NCI-H510A (cell line): ENCODE results near the gene ACOX3.

Source experiments
- DNase-seq: peaks from one replicate; lab custom pipeline; 2025; lab: John Stamatoyannopoulos, UW

Gene ACOX3

GRCh38 chr4:8373270-8373972, 67.1 kb downstream of the ACOX3 start:
- no peak for DNase-seq

GRCh38 chr4:8372506-8372905, 68.0 kb downstream of the ACOX3 start:
- no peak for DNase-seq

- DNase-seq: no peak
Observed at GRCh38 chr4:8371596-8371995, 68.9 kb downstream of the ACOX3 start.

DNA sequence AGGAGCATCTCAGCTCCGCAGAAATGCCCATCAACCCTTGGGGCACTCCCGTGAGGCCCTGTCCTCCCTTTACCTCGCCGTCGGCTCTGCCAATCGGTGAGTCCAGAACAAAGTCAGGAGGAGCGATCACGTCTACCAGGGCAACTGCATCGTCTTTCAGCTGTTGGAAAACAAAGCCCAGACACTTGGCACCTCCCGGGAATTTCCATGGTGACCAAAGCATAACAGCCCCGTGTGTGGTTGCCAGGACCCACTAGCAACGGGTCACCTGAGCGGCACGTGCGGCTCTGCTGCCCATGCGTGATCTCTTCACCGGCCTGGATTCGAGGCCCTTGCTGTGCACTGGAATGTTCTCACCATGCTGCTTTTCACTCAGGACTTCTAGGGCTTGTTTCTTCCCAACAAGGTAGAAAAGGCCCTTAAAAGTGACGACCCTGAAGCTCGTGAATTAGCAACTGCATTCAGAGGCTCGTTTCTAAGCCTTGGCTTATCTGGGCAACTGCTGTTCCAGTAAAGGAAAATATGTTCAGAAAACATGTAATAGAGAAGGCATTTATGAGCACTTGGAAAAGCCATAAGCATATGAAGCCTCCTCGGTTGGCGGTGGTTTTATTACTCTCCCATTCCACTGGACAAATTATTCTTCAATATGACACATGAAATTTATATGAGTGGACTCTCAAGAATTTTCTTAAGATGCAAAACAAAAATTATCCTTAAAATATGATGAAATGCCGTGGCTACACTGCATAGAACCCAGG, 69.5 kb downstream of the ACOX3 start:
- no peak for DNase-seq

DNA sequence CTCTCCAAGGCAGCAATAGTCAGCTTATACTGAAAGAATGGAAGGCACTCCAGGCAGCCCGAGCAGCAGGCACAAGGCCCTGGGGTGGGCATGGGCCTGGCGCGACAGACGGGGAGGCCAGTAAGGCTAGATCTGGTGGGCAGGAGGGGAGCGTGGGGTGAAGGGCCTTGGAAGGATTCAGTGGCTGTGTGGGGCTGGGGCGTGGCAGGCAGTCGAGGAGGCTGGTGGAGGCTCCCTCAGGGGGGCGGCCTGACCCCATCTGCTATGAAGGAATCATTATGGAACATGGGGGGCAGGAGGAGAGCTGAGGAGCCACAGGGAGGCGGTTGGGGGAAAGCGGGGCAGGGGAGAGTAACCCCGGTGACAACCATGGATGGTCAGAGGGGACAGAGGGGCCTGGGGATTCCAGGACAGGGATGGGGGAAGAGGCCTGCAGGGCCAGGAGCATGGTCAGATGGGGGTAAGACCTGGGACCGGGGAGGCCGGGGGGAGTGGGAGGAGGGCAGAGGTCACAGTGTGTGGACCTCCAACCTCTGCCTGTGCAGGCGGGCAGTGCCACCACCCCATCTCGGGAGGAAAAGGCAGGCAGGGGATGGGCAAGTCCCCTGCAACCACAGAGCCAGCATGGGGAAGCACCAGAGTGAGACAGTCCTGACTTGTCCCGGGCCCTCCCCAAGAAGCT, 70.3 kb downstream of the ACOX3 start:
- DNase-seq: no peak

DNA sequence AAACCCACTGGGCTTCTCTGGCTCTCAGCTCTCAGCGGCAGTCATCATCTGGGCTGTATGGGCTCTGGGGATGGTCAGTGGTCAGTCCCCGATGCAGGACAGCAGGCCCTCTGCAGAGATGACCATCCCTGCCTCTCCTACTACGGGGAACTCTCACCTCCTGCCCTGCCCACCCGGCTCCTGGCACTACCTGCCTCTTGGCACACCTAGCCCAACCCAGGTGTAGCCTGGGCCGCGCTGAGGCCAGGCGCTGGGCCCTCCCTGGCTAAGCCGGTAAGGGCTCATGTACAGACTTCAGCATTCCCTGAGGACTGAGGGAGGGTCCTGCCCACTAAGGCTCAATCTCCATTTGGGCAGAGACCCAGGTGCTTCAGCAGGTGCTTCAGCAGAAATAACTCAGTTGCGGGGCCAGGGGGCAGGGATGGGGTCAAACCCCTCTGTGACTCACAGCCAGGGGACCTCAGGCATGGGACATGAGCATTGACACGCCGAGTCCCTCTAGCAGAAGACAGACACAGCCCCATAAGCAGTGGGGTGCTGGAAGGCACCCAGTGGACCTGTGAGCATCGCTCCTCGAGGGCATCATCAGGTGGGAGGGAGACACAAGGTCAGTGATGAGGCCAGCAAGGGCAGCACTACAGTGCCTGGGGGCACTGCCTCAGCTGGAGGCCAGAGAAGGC, 71.0 kb downstream of the ACOX3 start:
- DNase-seq: no peak

GRCh38 chr4:8368998-8369397, 71.5 kb downstream of the ACOX3 start:
- no peak for DNase-seq

DNA sequence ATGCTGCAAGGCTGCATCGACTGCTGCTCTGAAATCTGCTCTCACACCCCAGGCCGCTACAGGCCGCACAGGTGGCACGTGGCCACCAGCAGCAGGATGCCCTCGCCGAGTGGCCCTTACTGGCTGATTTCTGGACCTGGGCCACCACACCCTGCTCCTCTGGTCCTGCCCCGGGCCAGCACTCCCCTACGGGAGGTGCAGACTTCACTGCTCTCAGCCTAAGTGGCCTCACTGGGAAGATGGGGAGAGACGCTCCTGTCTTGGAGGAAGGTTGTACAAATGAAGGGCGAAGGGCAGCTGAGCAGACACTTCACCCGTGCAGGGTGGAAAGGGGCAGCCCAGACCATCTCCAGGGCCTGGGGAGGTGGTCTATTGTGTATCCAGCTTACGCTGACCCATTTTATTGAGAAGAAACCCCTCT, 72.5 kb downstream of the ACOX3 start:
- DNase-seq: no peak

DNA sequence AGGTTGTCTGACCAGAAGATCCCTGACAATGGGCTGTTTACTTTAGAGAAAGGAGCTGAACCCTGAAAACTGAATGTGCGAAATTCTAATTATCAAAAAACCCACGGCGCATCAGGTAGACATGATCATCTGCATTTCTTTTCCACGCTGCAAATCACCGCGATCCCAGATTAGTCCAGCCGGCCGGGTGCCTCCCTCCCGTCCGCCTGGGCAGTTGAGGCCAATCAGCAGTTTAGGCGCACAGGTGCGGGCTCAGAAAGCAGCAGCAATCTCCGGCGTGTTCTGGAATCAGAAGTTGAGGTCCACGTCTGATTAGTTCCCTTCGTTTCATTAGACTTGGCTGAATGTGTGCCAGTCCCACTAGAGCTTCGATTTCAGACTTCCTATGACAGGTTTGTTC, 73.9 kb downstream of the ACOX3 start:
- no peak for DNase-seq

GRCh38 chr4:8365951-8366350, 74.6 kb downstream of the ACOX3 start:
- no peak for DNase-seq

DNA sequence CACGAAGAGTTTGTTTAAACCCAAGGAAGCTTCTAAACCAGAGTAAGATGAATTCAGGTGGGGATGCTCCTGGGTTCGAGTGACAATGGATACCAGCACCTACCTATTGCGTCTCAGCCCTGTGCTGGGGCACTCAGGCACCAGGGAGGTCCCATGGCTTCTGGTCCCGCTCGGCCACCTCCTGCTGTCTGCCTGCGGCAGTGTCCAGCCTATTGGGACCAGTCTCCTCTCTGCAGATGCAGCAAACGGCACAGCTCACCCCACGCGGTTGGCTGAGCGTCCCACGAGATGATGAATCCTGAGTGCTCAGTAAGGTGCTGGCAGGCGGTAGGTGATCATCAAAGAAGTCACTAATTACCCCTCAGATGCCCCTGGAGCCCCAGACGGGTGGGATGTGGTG, 75.2 kb downstream of the ACOX3 start:
- no peak for DNase-seq

DNA sequence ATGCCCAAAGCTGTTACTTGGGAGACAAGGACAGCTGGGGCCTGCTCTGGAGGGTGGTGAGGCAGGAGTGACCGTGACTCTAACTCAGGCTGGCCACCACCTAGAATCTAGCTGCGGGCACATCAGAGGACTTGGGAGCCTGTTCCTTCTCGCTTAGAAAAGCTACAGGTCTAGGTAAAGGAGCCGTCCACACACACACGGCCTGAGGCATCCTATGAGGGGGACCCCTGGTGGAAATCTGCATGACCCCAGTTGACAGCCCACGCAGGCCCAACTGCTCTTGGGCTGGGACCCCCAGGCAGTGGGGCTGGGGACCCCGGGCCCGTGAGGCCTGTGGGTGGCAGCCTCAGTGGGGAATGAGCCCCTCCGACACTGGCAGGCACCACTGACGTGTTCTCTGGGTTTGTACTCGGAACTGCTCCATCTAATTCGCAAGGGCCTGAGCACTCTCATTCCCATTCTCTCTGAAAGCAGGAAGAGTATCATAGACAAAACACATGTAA, 75.6 kb downstream of the ACOX3 start:
- no peak for DNase-seq

DNA sequence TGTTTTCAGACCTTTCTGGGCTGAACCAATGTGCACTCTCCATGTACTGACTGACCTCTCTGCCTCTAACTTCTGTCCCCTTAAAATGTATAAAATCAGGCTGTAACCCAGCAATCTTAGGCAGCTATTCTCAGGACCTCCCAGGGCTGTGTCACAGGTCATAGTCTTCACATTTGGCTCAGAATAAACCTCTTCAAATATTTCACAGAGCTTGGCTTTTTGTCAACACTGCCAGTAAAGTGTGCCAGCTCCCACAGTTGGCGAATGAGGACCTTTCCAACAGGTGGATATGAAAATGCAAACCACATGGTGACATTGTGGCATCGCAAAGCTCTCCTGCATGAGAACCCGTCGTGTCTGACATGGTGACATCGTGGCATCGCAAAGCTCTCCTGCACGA, 76.4 kb downstream of the ACOX3 start:
- no peak for DNase-seq

DNA sequence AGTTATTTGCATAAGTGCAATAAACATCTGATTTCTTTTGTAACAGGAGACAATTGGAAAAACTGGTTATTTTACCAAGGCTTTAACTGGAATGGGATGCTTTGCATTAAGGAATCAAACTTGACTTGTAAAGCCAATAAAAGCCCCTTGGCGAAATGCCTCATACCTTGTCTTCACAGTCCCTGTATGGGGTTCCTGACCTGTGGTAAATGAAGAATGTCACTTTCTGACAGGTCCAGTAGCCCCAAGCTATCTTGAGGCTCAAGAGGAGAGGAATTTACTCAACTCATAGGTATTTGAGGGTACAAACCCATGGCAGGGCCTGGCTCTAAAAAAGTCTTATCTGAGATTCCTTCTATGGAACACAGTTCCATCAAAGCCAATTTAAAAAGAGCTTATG, 78.0 kb downstream of the ACOX3 start:
- no peak for DNase-seq

- no peak for DNase-seq
Observed at GRCh38 chr4:8359193-8359592, 81.3 kb downstream of the ACOX3 start.

GRCh38 chr4:8356856-8357255, 83.7 kb downstream of the ACOX3 start:
- DNase-seq: no peak

GRCh38 chr4:8355864-8356565, 84.5 kb downstream of the ACOX3 start:
- DNase-seq: no peak

GRCh38 chr4:8355306-8355705, 85.2 kb downstream of the ACOX3 start:
- no peak for DNase-seq

- DNase-seq: no peak
Observed at GRCh38 chr4:8353912-8354453, 86.5 kb downstream of the ACOX3 start.

GRCh38 chr4:8353158-8353669, 87.3 kb downstream of the ACOX3 start:
- DNase-seq: no peak
